Mesenchymal stem cell (in vitro differentiated cells and primary cell): ENCODE results near the gene ATP5MK.
A peak's percentile ranks its signal among the peaks of the same experiment; 100 is the strongest.

ENCODE experiments used
- DNase-seq: peaks from one replicate; pipeline ENCODE4 v3.0.0-alpha.2; 2013
- H2AFZ ChIP-seq: one replicate; pipeline ENCODE4 v1.6.1; 2013; ENCODE audit warnings: low read depth, mild to moderate bottlenecking, control low read depth, inconsistent platforms, low read length, moderate library complexity
- H2AK5ac ChIP-seq: 2 replicates; pipeline ENCODE4 v1.6.1; 2013; ENCODE audit warnings: low read length, moderate library complexity, mild to moderate bottlenecking, inconsistent platforms; ENCODE audit not compliant: severe bottlenecking
- H2BK120ac ChIP-seq: one replicate; pipeline ENCODE4 v1.6.1; 2013; ENCODE audit warnings: low read depth, mild to moderate bottlenecking, inconsistent platforms, low read length, moderate library complexity
- H2BK12ac ChIP-seq, 2 experiments: one replicate each; pipeline ENCODE4 v1.6.1; 2013; ENCODE audit warnings: inconsistent platforms in 2 of 2, low read length in 2 of 2, mild to moderate bottlenecking in 2 of 2, moderate library complexity in 2 of 2, control low read depth in 1 of 2
- H2BK15ac ChIP-seq: one replicate; pipeline ENCODE4 v1.6.1; 2013; ENCODE audit warnings: mild to moderate bottlenecking, low read depth, inconsistent platforms; ENCODE audit not compliant: poor library complexity, severe bottlenecking
- H2BK5ac ChIP-seq: 2 replicates; pipeline ENCODE4 v1.6.1; 2013; ENCODE audit warnings: low read depth, mild to moderate bottlenecking, low read length, control low read depth, inconsistent platforms; ENCODE audit not compliant: poor library complexity, severe bottlenecking
- H3K14ac ChIP-seq, 2 experiments: one replicate each; pipeline ENCODE4 v1.6.1; 2013; ENCODE audit warnings: inconsistent platforms in 2 of 2, low read length in 2 of 2, control low read depth in 1 of 2, mild to moderate bottlenecking in 1 of 2, moderate library complexity in 1 of 2
- H3K18ac ChIP-seq, 2 experiments: one replicate each; pipeline ENCODE4 v1.6.1; 2013; ENCODE audit warnings: inconsistent platforms in 2 of 2, low read length in 2 of 2, control low read depth in 1 of 2, low read depth in 1 of 2, mild to moderate bottlenecking in 1 of 2
- H3K23ac ChIP-seq, 2 experiments: one replicate each; pipeline ENCODE4 v1.6.1; 2013; ENCODE audit warnings: inconsistent platforms in 2 of 2, low read length in 2 of 2, mild to moderate bottlenecking in 2 of 2, moderate library complexity in 2 of 2, control low read depth in 1 of 2
- H3K27ac ChIP-seq: 2 replicates; pipeline ENCODE4 v1.5.1; 2013; ENCODE audit warnings: mild to moderate bottlenecking, moderate library complexity, low read length, control low read depth, inconsistent platforms; ENCODE audit not compliant: poor library complexity, severe bottlenecking
- H3K27me3 ChIP-seq, 2 experiments: 2 replicates each; pipeline versions ENCODE4 v1.6.1 to v1.7.0; 2013; ENCODE audit warnings: low read length in 2 of 2, mild to moderate bottlenecking in 2 of 2, moderate library complexity in 2 of 2, control low read depth in 1 of 2, inconsistent platforms in 1 of 2; ENCODE audit not compliant: control insufficient read depth in 1 of 2, insufficient read depth in 1 of 2
- H3K36me3 ChIP-seq, 2 experiments: 2 replicates each; pipeline versions ENCODE4 v1.6.1 to v1.7.0; 2013; ENCODE audit warnings: low read length in 2 of 2, control low read depth in 1 of 2, inconsistent platforms in 1 of 2, low read depth in 1 of 2, mild to moderate bottlenecking in 1 of 2; ENCODE audit not compliant: insufficient read depth in 2 of 2, control insufficient read depth in 1 of 2
- H3K4ac ChIP-seq, 2 experiments: one replicate each; pipeline ENCODE4 v1.6.1; 2013; ENCODE audit warnings: inconsistent platforms in 2 of 2, low read length in 2 of 2, mild to moderate bottlenecking in 2 of 2, moderate library complexity in 2 of 2, control low read depth in 1 of 2, low read depth in 1 of 2
- H3K4me1 ChIP-seq: 2 replicates; pipeline ENCODE4 v1.6.1; 2013; ENCODE audit warnings: low read depth, low read length, control low read depth; ENCODE audit not compliant: control insufficient read depth, insufficient read depth
- H3K4me2 ChIP-seq: 2 replicates; pipeline ENCODE4 v1.6.1; 2013; ENCODE audit warnings: low read length, mild to moderate bottlenecking, inconsistent platforms; ENCODE audit not compliant: poor library complexity, severe bottlenecking
- H3K4me3 ChIP-seq, 2 experiments: 2 replicates each; pipeline versions ENCODE4 v1.5.1 to v1.7.0; 2013; ENCODE audit warnings: low read length in 2 of 2, mild to moderate bottlenecking in 2 of 2, control low read depth in 1 of 2, low read depth in 1 of 2; ENCODE audit not compliant: insufficient read depth in 1 of 2
- H3K79me1 ChIP-seq: replicated peaks from 2 replicates; pipeline ENCODE4 v1.6.1; 2013; ENCODE audit warnings: mild to moderate bottlenecking, control low read depth, low read length, inconsistent platforms; ENCODE audit not compliant: poor library complexity, severe bottlenecking
- H3K9ac ChIP-seq: 2 replicates; pipeline ENCODE4 v1.7.0; 2013; ENCODE audit warnings: mild to moderate bottlenecking, low read length, moderate library complexity
- H3K9me3 ChIP-seq: 2 replicates; pipeline ENCODE4 v1.7.0; 2013; ENCODE audit warnings: mild to moderate bottlenecking, low read length; ENCODE audit not compliant: control insufficient read depth
- H4K8ac ChIP-seq: one replicate; pipeline ENCODE4 v1.6.1; 2013; ENCODE audit warnings: inconsistent platforms, mild to moderate bottlenecking, low read length, moderate library complexity
- H4K91ac ChIP-seq: one replicate; pipeline ENCODE4 v1.6.1; 2013; ENCODE audit warnings: mild to moderate bottlenecking, low read length, inconsistent platforms
- WGBS: methylation state at CpG from one replicate; pipeline ENCODE4 v1.1.7; 2013; ENCODE audit warnings: mixed read lengths; 5-methylcytosine and 5-hydroxymethylcytosine counted together

The ATP5MK gene

DNA sequence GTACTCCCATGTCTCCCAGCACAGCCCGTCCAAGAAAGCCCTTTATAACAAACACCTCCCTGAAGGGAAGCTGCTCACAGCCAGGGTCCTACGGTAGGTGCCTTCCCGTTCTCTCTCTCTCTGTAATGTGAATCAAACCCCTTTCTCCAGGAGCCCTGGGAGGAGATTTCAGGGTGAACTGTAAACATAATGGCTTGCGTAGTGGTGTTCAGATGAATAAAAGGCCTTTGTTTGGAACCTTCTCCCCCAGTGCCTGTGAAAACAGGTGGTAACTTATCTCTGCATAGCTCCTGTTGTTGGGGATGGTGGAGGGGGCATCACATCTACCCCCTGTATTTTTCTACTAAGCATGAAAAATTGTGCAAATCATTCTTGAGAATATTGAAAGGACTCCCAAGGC is 43.5 kb upstream of the ATP5MK start:
- Histone ChIP-seq H3K9ac (no peak overlapping the region), H4K91ac (no peak overlapping the region), H2BK12ac (no peak overlapping the region), H2AFZ (no peak overlapping the region), H3K4me2 (no peak overlapping the region), H3K79me1 (no peaks in the 10 kb centered on the region), H3K4me1 (peaks cover 9% of the 10 kb centered on the region), H4K8ac (no peak overlapping the region), H2BK5ac (no peak overlapping the region), H2AK5ac (no peak overlapping the region), H3K14ac (no peak overlapping the region), H3K9me3 (no peaks in the 10 kb centered on the region), H3K18ac (no peak overlapping the region), H3K23ac (no peak overlapping the region), H3K27me3 (no peaks in the 10 kb centered on the region), H2BK15ac (no peak overlapping the region), H2BK120ac (no peak overlapping the region), H3K27ac (no peak overlapping the region), H3K4ac (no peak overlapping the region), H3K36me3 (peaks cover 78 to 82% of the 10 kb centered on the region in 2 experiments), H3K4me3 (no peak overlapping the region)
- WGBS: 88% methylated on average over 2 of the region's 4 CpGs
- no peak for DNase-seq

GRCh38 chr10:103433858-103434257 is 37.6 kb upstream of the ATP5MK start:
- Histone ChIP-seq H3K4me1 (no peaks in the 10 kb centered on the region), H3K14ac (no peak overlapping the region), H3K79me1 (peaks cover 17% of the 10 kb centered on the region), H3K27me3 (no peaks in the 10 kb centered on the region), H3K27ac (no peak overlapping the region), H2BK12ac (no peak overlapping the region), H3K9ac (peak overlapping the region; percentile 21), H4K91ac (no peak overlapping the region), H2BK5ac (no peak overlapping the region), H2AK5ac (no peak overlapping the region), H3K9me3 (no peaks in the 10 kb centered on the region), H3K23ac (no peak overlapping the region), H2AFZ (no peak overlapping the region), H3K4ac (no peak overlapping the region), H2BK15ac (no peak overlapping the region), H3K4me2 (no peak overlapping the region), H3K4me3 (no peak overlapping the region), H3K18ac (no peak overlapping the region), H2BK120ac (no peak overlapping the region), H4K8ac (no peak overlapping the region), H3K36me3 (peaks cover 54 to 85% of the 10 kb centered on the region in 2 experiments)
- 100% methylated on average over 1 of the region's 2 CpGs for WGBS
- DNase-seq: no peak

GRCh38 chr10:103431902-103432301 is 35.6 kb upstream of the ATP5MK start:
- Histone ChIP-seq H3K27ac (no peak overlapping the region), H2AFZ (no peak overlapping the region), H2BK12ac (no peak overlapping the region), H2BK120ac (no peak overlapping the region), H2AK5ac (no peak overlapping the region), H4K91ac (no peak overlapping the region), H3K9me3 (no peaks in the 10 kb centered on the region), H3K18ac (no peak overlapping the region), H3K4ac (no peak overlapping the region), H3K36me3 (peaks cover 49 to 89% of the 10 kb centered on the region in 2 experiments), H3K27me3 (no peaks in the 10 kb centered on the region), H3K4me3 (no peak overlapping the region), H2BK15ac (no peak overlapping the region), H3K4me2 (no peak overlapping the region), H2BK5ac (no peak overlapping the region), H4K8ac (no peak overlapping the region), H3K79me1 (peaks cover 22% of the 10 kb centered on the region), H3K9ac (no peak overlapping the region), H3K4me1 (no peaks in the 10 kb centered on the region), H3K14ac (no peak overlapping the region), H3K23ac (no peak overlapping the region)
- 93% methylated on average over 8 of the region's 8 CpGs for WGBS
- DNase-seq: peak; percentile 26

DNA sequence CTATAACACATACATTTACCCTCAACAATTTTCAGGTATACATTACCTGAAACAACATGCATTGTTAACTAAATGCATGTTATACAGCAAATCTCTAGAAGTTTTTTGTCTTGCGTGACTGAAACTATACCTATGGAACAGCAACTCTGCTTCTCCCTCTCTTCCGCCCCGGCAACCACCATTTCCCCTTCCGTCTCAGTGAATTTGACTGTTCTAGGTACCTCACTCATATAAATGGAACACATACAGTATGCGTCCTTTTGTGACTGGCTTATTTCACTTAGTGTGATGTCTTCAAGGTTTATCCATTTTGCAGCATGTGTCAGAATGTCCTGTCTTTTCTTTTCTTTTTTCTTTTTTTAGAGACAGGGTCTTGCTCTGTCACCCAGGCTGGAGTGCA is 33.4 kb upstream of the ATP5MK start:
- peaks cover 43 to 85% of the 10 kb centered on the region in 2 experiments for H3K36me3 ChIP-seq
- H3K4ac ChIP-seq: no peak overlapping the region
- H3K27ac ChIP-seq: no peak overlapping the region
- no peak overlapping the region for H2BK120ac ChIP-seq
- no peak overlapping the region for H2BK12ac ChIP-seq
- H4K8ac ChIP-seq: no peak overlapping the region
- no peak overlapping the region for H3K4me3 ChIP-seq
- peaks cover 31% of the 10 kb centered on the region for H3K79me1 ChIP-seq
- no peak overlapping the region for H2BK5ac ChIP-seq
- no peak overlapping the region for H2AFZ ChIP-seq
- no peak for DNase-seq
- H3K18ac ChIP-seq: no peak overlapping the region
- WGBS: 100% methylated on average over 5 of the region's 5 CpGs
- no peak overlapping the region for H4K91ac ChIP-seq
- no peak overlapping the region for H2BK15ac ChIP-seq
- no peak overlapping the region for H3K9ac ChIP-seq
- H2AK5ac ChIP-seq: no peak overlapping the region
- no peaks in the 10 kb centered on the region for H3K9me3 ChIP-seq
- H3K14ac ChIP-seq: no peak overlapping the region
- no peaks in the 10 kb centered on the region for H3K4me1 ChIP-seq
- no peak overlapping the region for H3K23ac ChIP-seq
- no peak overlapping the region for H3K4me2 ChIP-seq
- no peaks in the 10 kb centered on the region for H3K27me3 ChIP-seq
